Right cardiac atrium (tissue), 5 donors: ENCODE data around the gene INSM1. TPM values are rescaled to one million over a fixed set of nuclear protein-coding genes. Genes with fewer than 3 reads are reported as not detected.

Experiments used
- ATAC-seq, 2 donors: fragments of 200-7000 bp; cut with Tn5 transposase; one replicate each; pipeline versions ENCODE4 v1.8.0 to v1.9.1; 2020; ENCODE audit warnings: moderate library complexity in 2 of 2, mild to moderate bottlenecking in 1 of 2
- DNase-seq, 3 donors: peaks; one replicate each; pipeline ENCODE4 v3.0.0-alpha.2; 2020
- H3K27ac ChIP-seq: one replicate; pipeline ENCODE4 v1.5.1; 2013; ENCODE audit warnings: mild to moderate bottlenecking, low read length, control low read depth, moderate library complexity
- H3K27me3 ChIP-seq: one replicate; pipeline ENCODE4 v1.6.1; 2013; ENCODE audit not compliant: control insufficient read depth, insufficient read depth
- H3K4me1 ChIP-seq: one replicate; pipeline ENCODE4 v1.6.1; 2013; ENCODE audit warnings: low read length; ENCODE audit not compliant: control insufficient read depth, insufficient read depth
- H3K4me3 ChIP-seq: one replicate; pipeline ENCODE4 v1.5.1; 2013; ENCODE audit warnings: low read length, control low read depth
- H3K9me3 ChIP-seq: one replicate; pipeline ENCODE4 v1.6.1; 2013; ENCODE audit warnings: low read length; ENCODE audit not compliant: control insufficient read depth
- WGBS: extraction: QIAGEN DNeasy Blood & Tissue Kit; methylation state at CpG from one replicate; pipeline ENCODE4 v1.1.7; 2013; 5-methylcytosine and 5-hydroxymethylcytosine counted together
- intact Hi-C, 4 donors: fragments of 100-400 bp; cut with DNase I; formaldehyde crosslinking; loops; one replicate each; pipeline versions ENCODE4 v1.11.0 to v1.14.0; 2022 to 2023
- long read RNA-seq, 4 donors: library from polyadenylated mRNA; unstranded; transcript quantifications; one replicate each; pipeline ENCODE4 v2.0.0, GENCODE V29; 2020 to 2021
- polyA plus RNA-seq: library from polyadenylated mRNA; stranded (reverse); fragments of 200-250 nt; gene quantifications from one replicate; pipeline ENCODE4 v1.2.3, GENCODE V29; 2013
- total RNA-seq, 4 donors: library from RNA; stranded (reverse); fragmentation: NEBNext Ultra II Directional; extraction: Animal tissue kit (Norgen Biotek cat#: 25700); gene quantifications; one replicate each; pipeline ENCODE4 v1.2.1, GENCODE V29; 2021
- donor health status: healthy with polysubstance abuse.
- donor health status: DM: no; HTN: yes; CAD: no.
- donor health status: DM: no; HTN: no; CAD: no.
- donor health status: DM: no; HTN: yes; CAD: no; lungs with severe emphysema.
- donor health status: DM: yes; HTN: yes; CAD: no.

Gene INSM1
- total RNA-seq = not detected
- polyA plus RNA-seq = not detected
- long read RNA-seq, donor 1 = 0 reads
- long read RNA-seq, donor 2 = 0 reads
- long read RNA-seq, donor 3 = 0 reads
- long read RNA-seq, donor 4 = 0 reads

DNA sequence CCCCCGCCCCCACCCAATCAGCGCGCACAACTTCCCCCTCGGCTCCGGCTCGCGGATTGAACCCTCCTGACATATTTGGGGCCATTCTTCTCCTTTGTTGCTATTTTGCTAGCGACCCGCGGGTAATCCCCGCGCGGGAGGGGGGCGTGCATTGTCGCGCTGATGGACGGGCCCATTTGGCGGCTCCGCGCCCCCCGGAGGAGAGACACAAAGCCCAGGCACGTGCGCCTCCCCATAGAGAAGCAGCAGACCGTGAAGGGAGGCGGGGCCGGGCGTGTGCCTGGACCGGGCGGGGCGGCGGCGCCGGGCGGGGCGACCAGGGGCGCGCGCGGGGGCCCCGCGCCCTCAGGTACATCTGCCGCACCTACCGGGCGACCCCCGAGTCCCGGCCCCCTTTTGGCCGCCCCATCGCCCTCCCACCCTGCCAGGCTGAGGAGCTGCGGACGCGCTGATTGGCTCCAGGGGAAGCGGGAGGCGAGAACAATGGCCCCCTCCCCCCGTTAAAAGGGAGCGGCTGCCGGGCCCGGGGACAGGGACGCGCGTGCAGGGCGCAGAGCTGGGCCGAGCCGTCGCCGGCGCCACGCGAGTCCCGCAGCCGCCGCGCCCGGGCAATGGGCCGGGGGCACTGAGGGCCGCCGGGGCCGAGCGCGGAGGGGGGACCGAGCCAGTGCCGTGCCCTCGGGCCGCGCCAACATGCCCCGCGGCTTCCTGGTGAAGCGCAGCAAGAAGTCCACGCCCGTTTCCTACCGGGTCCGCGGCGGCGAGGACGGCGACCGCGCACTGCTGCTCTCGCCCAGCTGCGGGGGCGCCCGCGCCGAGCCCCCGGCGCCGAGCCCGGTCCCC lies at the start of gene INSM1:
INSM1 (plus strand) TSS at position 530 of the 843 bp plus-strand sequence; CDS start at position 694, 164 bp downstream.
- intact Hi-C loops = loop anchor here in 2 of 4 donors (5.0 to 10.0 kb wide), 2 partner anchors 197 to 200 kb away; no protein-coding TSS in a partner anchor
- no peaks in the 10 kb centered on the region for H3K9me3 ChIP-seq
- ATAC-seq = no peak
- no peak for DNase-seq
- peak within 1 kb of the TSS; percentile 56 for H3K4me3 ChIP-seq
- no peak within 1 kb of the TSS for H3K27ac ChIP-seq
- H3K27me3 ChIP-seq = peaks cover 3% of the 10 kb centered on the region
- H3K4me1 ChIP-seq = peaks cover 4% of the 10 kb centered on the region
- WGBS = 1% methylated on average over 107 of the region's 108 CpGs

DNA sequence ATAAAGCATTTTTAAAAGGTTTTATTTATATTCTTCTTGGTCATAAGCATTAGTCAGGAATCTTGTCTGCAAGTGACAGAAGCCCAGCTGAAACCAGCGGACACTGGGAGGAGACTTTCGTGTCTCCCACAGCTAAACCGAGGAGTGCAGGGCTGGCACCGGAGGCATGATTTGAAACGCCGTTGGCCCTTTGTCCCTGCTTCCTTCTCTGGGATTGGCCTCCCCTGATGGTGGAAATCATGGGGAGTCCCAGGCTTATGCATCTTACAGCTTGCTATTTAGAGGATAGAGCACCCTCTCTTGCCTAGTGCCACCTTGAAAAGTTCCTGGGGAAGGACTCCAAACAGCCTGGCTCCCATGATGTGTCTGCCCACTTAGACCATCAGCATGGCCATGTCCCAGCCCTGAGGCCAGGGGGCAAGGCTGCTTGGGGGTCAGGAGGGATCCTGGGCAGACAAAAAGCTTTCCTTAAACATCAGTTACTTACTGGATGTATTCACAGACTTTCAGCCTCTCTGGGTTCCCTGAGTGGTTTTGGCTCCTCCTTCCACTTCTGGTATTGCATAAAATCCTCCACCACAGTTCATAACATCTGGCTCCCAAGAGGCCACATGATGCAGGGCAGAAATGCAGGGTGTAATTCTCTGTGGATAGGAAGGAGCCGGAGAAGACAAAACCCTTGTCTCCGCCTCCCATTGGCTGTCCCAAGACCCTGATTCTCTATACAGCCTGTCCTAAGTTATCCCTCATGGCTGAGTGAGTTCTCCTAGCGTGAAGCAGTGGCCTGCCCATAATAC lies 49.3 kb upstream of the INSM1 start:
- no peak overlapping the region for H3K27ac ChIP-seq
- WGBS = 61% methylated on average over 9 of the region's 9 CpGs
- H3K9me3 ChIP-seq = no peaks in the 10 kb centered on the region
- no peak for DNase-seq
- H3K27me3 ChIP-seq = no peaks in the 10 kb centered on the region
- intact Hi-C loops = no loop called here
- H3K4me1 ChIP-seq = no peaks in the 10 kb centered on the region
- ATAC-seq = peak; percentile 41 to 54
- no peak overlapping the region for H3K4me3 ChIP-seq

DNA sequence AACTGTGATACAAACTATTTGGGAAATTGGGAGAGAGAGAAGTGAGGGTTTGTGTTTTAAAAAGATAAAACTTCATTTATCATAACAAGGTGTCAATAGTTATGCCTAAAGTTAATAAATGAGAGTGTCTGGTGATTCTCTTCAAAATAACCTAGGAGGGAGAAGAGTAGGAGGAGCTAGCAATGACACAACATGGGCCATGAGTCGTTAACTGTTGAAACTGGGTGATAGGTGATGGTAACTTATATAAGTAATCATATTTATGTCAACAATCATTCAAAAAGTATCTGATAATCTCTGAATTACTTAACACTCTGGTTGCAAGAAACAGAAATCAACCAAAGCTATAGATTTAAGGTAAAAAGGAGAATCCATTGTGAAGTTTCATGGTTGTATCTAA lies 46.8 kb upstream of the INSM1 start:
- no peaks in the 10 kb centered on the region for H3K4me1 ChIP-seq
- H3K9me3 ChIP-seq = no peaks in the 10 kb centered on the region
- H3K4me3 ChIP-seq = no peak overlapping the region
- no peak for DNase-seq
- 72% methylated on average over 1 of the region's 1 CpG for WGBS
- no peak overlapping the region for H3K27ac ChIP-seq
- ATAC-seq = no peak
- no peaks in the 10 kb centered on the region for H3K27me3 ChIP-seq
- intact Hi-C loops = no loop called here

DNA sequence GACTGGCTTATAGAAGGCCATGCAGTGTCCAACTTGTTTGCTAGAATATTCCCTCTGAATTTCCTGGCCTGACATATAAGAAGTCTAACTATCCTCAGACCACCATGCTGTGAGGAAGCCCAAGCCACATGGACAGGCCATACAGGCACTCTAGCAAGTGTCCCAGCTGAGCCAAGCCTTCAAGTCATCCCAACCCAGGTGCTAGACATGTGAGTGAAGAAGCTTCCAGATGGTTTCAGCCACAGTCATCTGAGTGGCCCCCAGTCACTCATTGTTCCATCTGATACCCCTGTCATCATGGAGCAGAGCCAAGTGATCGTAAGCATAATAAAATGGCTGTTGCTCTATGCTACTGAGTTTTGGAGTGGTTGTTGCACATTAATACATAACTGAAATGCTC lies 46.0 kb upstream of the INSM1 start:
- Histone ChIP-seq H3K9me3 (no peaks in the 10 kb centered on the region), H3K4me3 (no peak overlapping the region), H3K27ac (no peak overlapping the region), H3K4me1 (no peaks in the 10 kb centered on the region), H3K27me3 (no peaks in the 10 kb centered on the region)
- DNase-seq (no peak), ATAC-seq (no peak)
- intact Hi-C loops = no loop called here
- WGBS = 84% methylated on average over 1 of the region's 1 CpG

GRCh38 chr20:20322912-20323311 lies 45.0 kb upstream of the INSM1 start:
- H3K9me3 ChIP-seq = no peaks in the 10 kb centered on the region
- H3K27me3 ChIP-seq = no peaks in the 10 kb centered on the region
- 84% methylated on average over 6 of the region's 6 CpGs for WGBS
- no peaks in the 10 kb centered on the region for H3K4me1 ChIP-seq
- no peak overlapping the region for H3K4me3 ChIP-seq
- intact Hi-C loops = no loop called here
- no peak overlapping the region for H3K27ac ChIP-seq
- DNase-seq (no peak), ATAC-seq (no peak)

DNA sequence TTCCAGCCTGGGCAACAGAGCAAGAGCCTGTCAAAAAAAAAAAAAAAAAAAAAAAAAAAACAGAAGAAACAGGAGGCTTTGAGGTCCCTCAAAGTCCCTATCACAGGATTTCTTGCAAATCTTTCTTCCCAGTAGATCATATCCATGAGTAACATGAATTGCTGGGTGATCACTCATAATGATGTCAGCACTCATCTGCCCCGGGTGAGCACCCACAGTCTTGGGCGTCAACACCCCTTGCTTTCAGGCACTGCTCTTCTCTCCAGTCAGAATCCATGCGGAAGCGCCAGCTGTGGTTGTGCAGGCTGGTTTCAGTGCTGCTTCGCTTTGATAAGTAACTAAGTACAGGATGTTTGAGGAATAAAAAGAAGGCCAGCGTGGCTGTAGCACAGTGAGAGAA lies 40.2 kb upstream of the INSM1 start:
- no peak for DNase-seq
- ATAC-seq = no peak
- Histone ChIP-seq H3K4me1 (no peaks in the 10 kb centered on the region), H3K27me3 (no peaks in the 10 kb centered on the region), H3K27ac (no peak overlapping the region), H3K9me3 (no peaks in the 10 kb centered on the region), H3K4me3 (no peak overlapping the region)
- intact Hi-C loops = no loop called here
- 82% methylated on average over 6 of the region's 6 CpGs for WGBS

GRCh38 chr20:20329564-20329963 lies 38.3 kb upstream of the INSM1 start:
- intact Hi-C loops = no loop called here

DNA sequence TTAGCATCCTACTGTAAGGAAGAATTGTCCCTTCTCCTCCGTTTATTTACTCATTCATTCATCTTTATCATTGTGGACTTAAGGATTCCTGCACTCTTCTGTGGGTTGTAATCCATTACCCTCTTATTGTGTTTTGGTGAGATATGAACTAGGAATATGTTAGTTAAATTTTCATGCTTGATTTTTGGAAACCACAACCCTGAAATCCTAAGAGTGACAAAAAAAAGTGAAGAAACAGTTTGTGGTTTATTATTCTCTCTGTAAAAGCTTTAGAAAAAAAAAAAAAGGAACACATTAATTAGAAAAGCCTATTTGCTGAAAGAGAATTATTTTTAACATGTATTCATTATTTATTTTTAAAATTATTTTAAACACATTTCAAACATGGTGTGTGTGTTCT lies 36.7 kb upstream of the INSM1 start:
- intact Hi-C loops = no loop called here
- DNase-seq (no peak), ATAC-seq (no peak)
- 72% methylated on average over 1 of the region's 1 CpG for WGBS
- Histone ChIP-seq H3K4me3 (no peak overlapping the region), H3K4me1 (no peaks in the 10 kb centered on the region), H3K27ac (no peak overlapping the region), H3K27me3 (no peaks in the 10 kb centered on the region), H3K9me3 (no peaks in the 10 kb centered on the region)

More at GRCh38 chr20:20329564-20329963, 38.3 kb upstream of the INSM1 start:
- 87% methylated on average over 13 of the region's 13 CpGs for WGBS
- ATAC-seq (no peak), DNase-seq (no peak)
- Histone ChIP-seq H3K27ac (no peak overlapping the region), H3K4me3 (no peak overlapping the region), H3K27me3 (no peaks in the 10 kb centered on the region), H3K9me3 (no peaks in the 10 kb centered on the region), H3K4me1 (no peaks in the 10 kb centered on the region)

GRCh38 chr20:20331817-20332216 lies 36.1 kb upstream of the INSM1 start:
- no peak for DNase-seq
- H3K4me3 ChIP-seq = no peak overlapping the region
- H3K27me3 ChIP-seq = no peaks in the 10 kb centered on the region
- intact Hi-C loops = no loop called here
- 78% methylated on average over 2 of the region's 2 CpGs for WGBS
- no peak overlapping the region for H3K27ac ChIP-seq
- no peaks in the 10 kb centered on the region for H3K4me1 ChIP-seq
- no peaks in the 10 kb centered on the region for H3K9me3 ChIP-seq
- no peak for ATAC-seq

GRCh38 chr20:20333866-20334265 lies 34.0 kb upstream of the INSM1 start:
- no peaks in the 10 kb centered on the region for H3K9me3 ChIP-seq
- DNase-seq (no peak), ATAC-seq (no peak)
- H3K4me1 ChIP-seq = no peaks in the 10 kb centered on the region
- H3K4me3 ChIP-seq = no peak overlapping the region
- no peak overlapping the region for H3K27ac ChIP-seq
- 73% methylated on average over 6 of the region's 6 CpGs for WGBS
- H3K27me3 ChIP-seq = no peaks in the 10 kb centered on the region
- intact Hi-C loops = no loop called here

DNA sequence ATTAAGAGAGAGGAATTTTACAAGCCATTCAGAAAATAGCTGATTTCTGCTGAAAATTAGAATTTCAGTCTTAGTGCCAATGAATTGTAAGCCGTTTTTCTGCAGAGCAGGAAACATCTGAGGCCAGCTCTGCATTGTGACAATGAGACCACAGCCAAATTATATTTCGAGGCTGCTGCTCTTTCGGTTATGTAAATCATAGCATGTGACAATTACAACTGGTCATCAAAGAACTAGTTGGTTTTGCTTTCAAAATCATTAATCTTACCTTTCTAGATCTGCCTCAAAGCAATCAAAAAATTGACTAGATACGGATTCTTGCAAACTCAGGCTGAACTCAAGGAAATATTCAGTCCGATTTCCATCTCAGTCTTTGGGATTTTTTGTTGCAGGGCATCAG lies 33.4 kb upstream of the INSM1 start:
- intact Hi-C loops = no loop called here
- Histone ChIP-seq H3K4me1 (no peaks in the 10 kb centered on the region), H3K9me3 (no peaks in the 10 kb centered on the region), H3K27me3 (no peaks in the 10 kb centered on the region), H3K27ac (no peak overlapping the region), H3K4me3 (no peak overlapping the region)
- 47% methylated on average over 5 of the region's 5 CpGs for WGBS
- ATAC-seq = no peak
- DNase-seq = no peak
